GM12878 (cell line): ENCODE results near the gene IFT122. TPM values are rescaled to one million over a fixed set of nuclear protein-coding genes. Genes with fewer than 3 reads are reported as not detected.

ENCODE experiments used
- ATAC-seq: fragments of 200-7000 bp; cut with Tn5 transposase; 3 replicates; pipeline ENCODE4 v1.9.1; 2020; ENCODE audit warnings: mild to moderate bottlenecking, moderate library complexity
- BruUV-seq: library from RNA; stranded (reverse); fragments of 400-500 nt; replicated peaks from 2 replicates; lab custom pipeline; 2021; lab: Mats Ljungman, UMichigan
- CTCF ChIA-PET: fragments of 300-600 bp; sonication (Branson Sonifier 250); formaldehyde crosslinking; extraction: SDS; loops from one replicate; lab custom pipeline; 2021; ENCODE audit warnings: inconsistent platforms; lab: Yijun Ruan, JAX
- POLR2A ChIA-PET: fragments of 350-600 bp; formaldehyde crosslinking; extraction: SDS; loops from one replicate; lab custom pipeline; 2021; ENCODE audit warnings: inconsistent platforms; lab: Charles Lee
- RAD21 ChIA-PET: fragments of 300-600 bp; sonication (Branson Sonifier 250); formaldehyde crosslinking; loops from one replicate; lab custom pipeline; 2023; ENCODE audit warnings: antibody characterized with exemption; ENCODE audit not compliant: unreplicated experiment; lab: Charles Lee
- SMC1A ChIA-PET: fragments of 300-600 bp; sonication (Branson Sonifier 250); formaldehyde crosslinking; loops from one replicate; lab custom pipeline; 2023; ENCODE audit not compliant: unreplicated experiment, uncharacterized antibody; lab: Charles Lee
- DNase-seq: peaks from one replicate; pipeline ENCODE4 v3.0.0-alpha.2; 2011; ENCODE audit warnings: low read depth, low spot score
- FAIRE-seq: peaks from 3 replicates; lab custom pipeline; 2011; peaks lifted over from hg19 to GRCh38; lab: Jason Lieb, UNC
- H2AFZ ChIP-seq: 2 replicates; pipeline ENCODE4 v1.6.0; 2011; ENCODE audit warnings: low read depth, low read length, control low read depth; ENCODE audit not compliant: control insufficient read depth
- H3K27ac ChIP-seq: 2 replicates; pipeline ENCODE4 v1.5.1; 2011; ENCODE audit warnings: control low read depth; ENCODE audit not compliant: control insufficient read depth, insufficient read depth
- H3K27me3 ChIP-seq, 2 experiments: replicated peaks in 1 of 2; 2 replicates each; pipeline versions ENCODE4 v1.6.0 to v1.6.1; 2011; ENCODE audit warnings: low read length in 1 of 2; ENCODE audit not compliant: control insufficient read depth in 2 of 2, insufficient read depth in 2 of 2
- H3K36me3 ChIP-seq, 2 experiments: 2 replicates each; pipeline ENCODE4 v1.5.1; 2011; ENCODE audit warnings: low read length in 1 of 2; ENCODE audit not compliant: control insufficient read depth in 2 of 2, insufficient read depth in 2 of 2
- H3K4me1 ChIP-seq: 2 replicates; pipeline ENCODE4 v1.6.1; 2011; ENCODE audit warnings: mild to moderate bottlenecking, low read length, moderate library complexity, mixed read lengths; ENCODE audit not compliant: control insufficient read depth, insufficient read depth
- H3K4me2 ChIP-seq: 2 replicates; pipeline ENCODE4 v1.6.0; 2011; ENCODE audit warnings: control low read depth; ENCODE audit not compliant: control insufficient read depth, insufficient read depth
- H3K4me3 ChIP-seq: fragments of 200-600 bp; sonication (generic); 2 replicates; pipeline ENCODE4 v1.5.1; 2016
- H3K79me2 ChIP-seq: 2 replicates; pipeline ENCODE4 v1.6.0; 2011; ENCODE audit warnings: low read length; ENCODE audit not compliant: control insufficient read depth, insufficient read depth
- H3K9ac ChIP-seq: 2 replicates; pipeline ENCODE4 v1.8.0; 2011; ENCODE audit warnings: low read length, control low read depth, mixed read lengths; ENCODE audit not compliant: control insufficient read depth, insufficient read depth
- H3K9me3 ChIP-seq: replicated peaks from 3 replicates; pipeline ENCODE4 v1.5.1; 2011; ENCODE audit warnings: mild to moderate bottlenecking, low read length; ENCODE audit not compliant: control insufficient read depth, insufficient read depth
- H4K20me1 ChIP-seq: 2 replicates; pipeline ENCODE4 v1.6.0; 2011; ENCODE audit not compliant: control insufficient read depth, insufficient read depth
- ATF7 ChIP-seq: fragments of 450-650 bp; IDR thresholded peaks from 2 replicates; pipeline ENCODE4 v1.6.1; 2016; ENCODE audit warnings: low read depth, mild to moderate bottlenecking
- E2F4 ChIP-seq: IDR thresholded peaks from 2 replicates; pipeline ENCODE4 v1.6.1; 2012; ENCODE audit warnings: low read depth, low read length, improper control_type of control experiment
- E2F8 ChIP-seq: fragments of 450-650 bp; IDR thresholded peaks from 2 replicates; pipeline ENCODE4 v1.6.1; 2018; ENCODE audit warnings: mild to moderate bottlenecking, low read depth, moderate library complexity; ENCODE audit not compliant: partially characterized antibody
- ELK1 ChIP-seq: IDR thresholded peaks from 2 replicates; pipeline ENCODE4 v1.6.1; 2012; ENCODE audit warnings: low read depth, low read length, improper control_type of control experiment
- NBN ChIP-seq: fragments of 450-650 bp; IDR thresholded peaks from 2 replicates; pipeline ENCODE4 v1.6.1; 2016
- NFIC ChIP-seq: IDR thresholded peaks from 2 replicates; pipeline ENCODE4 v1.6.1; 2012; ENCODE audit warnings: low read depth, mild to moderate bottlenecking, inconsistent platforms, low read length, moderate library complexity
- POLR2AphosphoS5 ChIP-seq: IDR thresholded peaks from 2 replicates; pipeline ENCODE4 v1.6.1; 2011; ENCODE audit warnings: mild to moderate bottlenecking, low read length, inconsistent platforms
- RAD51 ChIP-seq: fragments of 450-650 bp; IDR thresholded peaks from 2 replicates; pipeline ENCODE4 v1.6.1; 2016; ENCODE audit warnings: moderate library complexity, mild to moderate bottlenecking, inconsistent platforms
- ZBTB40 ChIP-seq: fragments of 450-650 bp; IDR thresholded peaks from 2 replicates; pipeline ENCODE4 v1.6.1; 2016; ENCODE audit warnings: mild to moderate bottlenecking, moderate library complexity, borderline replicate concordance
- WGBS: methylation state at CpG from one replicate; pipeline ENCODE4 v1.1.6; 2016; ENCODE audit warnings: low lambda C conversion rate; ENCODE audit not compliant: insufficient replicate concordance, insufficient coverage; ENCODE audit errors: missing lambda C conversion rate; 5-methylcytosine and 5-hydroxymethylcytosine counted together
- in situ Hi-C: fragments of 300-500 bp; cut with MboI; formaldehyde crosslinking; loops from 9 replicates; pipeline ENCODE4 v1.14.3; 2018; ENCODE audit warnings: mixed read lengths
- intact Hi-C: fragments of 100-400 bp; cut with micrococcal nuclease; formaldehyde crosslinking; loops from one replicate; pipeline ENCODE4 v1.14.2; 2022; ENCODE audit not compliant: unreplicated experiment
- polyA plus RNA-seq, 11 experiments: library from polyadenylated mRNA; depleted of rRNA in 4 of 11; unstranded in 6 of 11; stranded (reverse) in 5 of 11; fragments of >200 nt; fragmentation: Nextera tagmentation in 4 of 11; fragmentation: Illumina TruSeq in 1 of 11; extraction: Ambion mirVana in 4 of 11; extraction: Trizol in 1 of 11; gene quantifications; 1 replicate in 1 of 11; 2 replicates in 10 of 11; pipeline versions ENCODE4 v1.2.1 to v1.2.3, GENCODE V29; 2011 to 2016; ENCODE audit warnings: inconsistent platforms in 2 of 11, missing spikeins in 2 of 11, low read depth in 1 of 11
- total RNA-seq, 4 experiments: library from RNA; depleted of rRNA in 3 of 4; stranded (reverse); fragments of >200 nt in 3 of 4; fragmentation: Illumina TruSeq in 1 of 4; extraction: Trizol in 1 of 4; gene quantifications; 2 replicates each; pipeline versions ENCODE4 v1.2.1 to v1.2.3, GENCODE V29; 2013 to 2021
- TF ChIP-seq, protein P1 (sequence below): fragments of 450-650 bp; IDR thresholded peaks from 2 replicates; pipeline ENCODE4 v1.6.1; 2014; ENCODE audit warnings: mild to moderate bottlenecking

IFT122 gene
- total and polyA plus RNA-seq, 10 of the 15 experiments (the other 5 are each of a cell fraction or from before 2014, with no cell fraction given), result 1.8 to 19.2 (median 8.4) TPM

- TF ChIP-seq ZBTB40 (no peak), E2F4 (no peak)
These were observed 6.9 kb downstream of the IFT122 start (continued) for GRCh38 chr3:129446926-129447325.

DNA sequence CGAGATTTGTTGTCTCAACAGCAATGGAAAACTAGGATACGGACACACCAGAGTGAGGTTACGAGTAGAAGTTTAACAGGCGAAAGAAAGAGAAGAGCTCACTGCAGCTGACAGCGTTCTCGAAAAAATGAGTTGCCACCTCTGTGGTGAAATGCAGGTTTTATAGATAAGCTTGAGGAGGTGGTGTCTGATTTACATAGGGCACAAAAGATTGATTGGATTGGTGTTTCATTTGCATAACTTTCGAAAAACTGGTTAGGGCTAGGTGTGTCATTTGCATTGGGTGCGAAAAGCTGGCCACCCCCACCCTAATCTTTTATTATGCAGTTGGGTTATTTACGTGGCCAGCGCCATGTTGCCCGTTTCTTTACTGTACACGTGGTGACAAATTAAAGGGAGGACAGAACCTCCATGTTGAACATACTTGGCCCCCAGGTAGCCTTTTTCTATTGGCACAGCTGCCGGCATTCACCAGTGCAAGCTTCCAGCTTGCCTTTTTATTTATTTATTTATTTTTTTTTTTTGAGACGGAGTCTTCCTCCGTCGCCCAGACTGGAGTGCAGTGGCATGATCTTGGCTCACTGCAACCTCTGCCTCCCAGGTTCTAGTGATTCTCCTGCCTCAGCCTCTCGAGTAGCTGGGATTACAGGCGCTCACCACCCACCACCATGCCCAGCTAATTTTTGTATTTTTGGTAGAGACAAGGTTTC lies 8.3 kb downstream of the IFT122 start:
- intact Hi-C loops, result no loop called here
- CTCF ChIA-PET, result interaction anchor here (1.7 to 2.0 kb wide), 2 partner anchors 49 to 65 kb away, joined by 4 to 8 read pairs; no protein-coding TSS in a partner anchor
- 90% methylated on average over 18 of the region's 18 CpGs for WGBS
- TF ChIP-seq NBN, result no peak
- no peak for TF ChIP-seq E2F8
- TF ChIP-seq RAD51, result no peak
- TF ChIP-seq ELK1, result no peak
- no peak for TF ChIP-seq POLR2AphosphoS5
- TF ChIP-seq ATF7, result no peak
- no peak for TF ChIP-seq NFIC
- TF ChIP-seq, protein P1, sequence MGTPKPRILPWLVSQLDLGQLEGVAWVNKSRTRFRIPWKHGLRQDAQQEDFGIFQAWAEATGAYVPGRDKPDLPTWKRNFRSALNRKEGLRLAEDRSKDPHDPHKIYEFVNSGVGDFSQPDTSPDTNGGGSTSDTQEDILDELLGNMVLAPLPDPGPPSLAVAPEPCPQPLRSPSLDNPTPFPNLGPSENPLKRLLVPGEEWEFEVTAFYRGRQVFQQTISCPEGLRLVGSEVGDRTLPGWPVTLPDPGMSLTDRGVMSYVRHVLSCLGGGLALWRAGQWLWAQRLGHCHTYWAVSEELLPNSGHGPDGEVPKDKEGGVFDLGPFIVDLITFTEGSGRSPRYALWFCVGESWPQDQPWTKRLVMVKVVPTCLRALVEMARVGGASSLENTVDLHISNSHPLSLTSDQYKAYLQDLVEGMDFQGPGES, result no peak

More for the DNA sequence above, 8.3 kb downstream of the IFT122 start:
- no peak overlapping the region for H3K4me2 ChIP-seq
- DNase-seq (no peak), FAIRE-seq (no peak), ATAC-seq (no peak)
- no peak overlapping the region for H2AFZ ChIP-seq
- no peaks in the 10 kb centered on the region for H3K36me3 ChIP-seq
- no peak overlapping the region for H3K27ac ChIP-seq
- in situ Hi-C loops, result no loop called here
- ChIA-PET POLR2A (interaction anchor here (0.7 to 1.1 kb wide), 4 partner anchors 8 to 130 kb away, joined by 3 to 4 read pairs (median 4); partner anchors contain the start of genes IFT122 and MBD4), RAD21 (interaction anchor here (1.3 kb wide), 1 partner anchor 65 kb away, joined by 3 read pairs; no protein-coding TSS in a partner anchor), SMC1A (interaction anchor here (1.0 to 1.8 kb wide), 7 partner anchors 9 to 64 kb away, joined by 3 to 5 read pairs (median 4); partner anchors contain the start of gene MBD4)
- H3K79me2 ChIP-seq, result no peaks in the 10 kb centered on the region
- H3K9ac ChIP-seq, result no peak overlapping the region
- H3K4me1 ChIP-seq, result no peaks in the 10 kb centered on the region
- no peak overlapping the region for H3K4me3 ChIP-seq
- no TSS peak for BruUV-seq
- H4K20me1 ChIP-seq, result no peaks in the 10 kb centered on the region
- H3K9me3 ChIP-seq, result no peaks in the 10 kb centered on the region
- H3K27me3 ChIP-seq, result no peaks in the 10 kb centered on the region
